GF-D8 (cell line): Measurements from ENCODE around the gene KCTD8.

Experiments
- DNase-seq: peaks from one replicate; lab custom pipeline; 2025; lab: John Stamatoyannopoulos, UW

KCTD8 gene

DNA sequence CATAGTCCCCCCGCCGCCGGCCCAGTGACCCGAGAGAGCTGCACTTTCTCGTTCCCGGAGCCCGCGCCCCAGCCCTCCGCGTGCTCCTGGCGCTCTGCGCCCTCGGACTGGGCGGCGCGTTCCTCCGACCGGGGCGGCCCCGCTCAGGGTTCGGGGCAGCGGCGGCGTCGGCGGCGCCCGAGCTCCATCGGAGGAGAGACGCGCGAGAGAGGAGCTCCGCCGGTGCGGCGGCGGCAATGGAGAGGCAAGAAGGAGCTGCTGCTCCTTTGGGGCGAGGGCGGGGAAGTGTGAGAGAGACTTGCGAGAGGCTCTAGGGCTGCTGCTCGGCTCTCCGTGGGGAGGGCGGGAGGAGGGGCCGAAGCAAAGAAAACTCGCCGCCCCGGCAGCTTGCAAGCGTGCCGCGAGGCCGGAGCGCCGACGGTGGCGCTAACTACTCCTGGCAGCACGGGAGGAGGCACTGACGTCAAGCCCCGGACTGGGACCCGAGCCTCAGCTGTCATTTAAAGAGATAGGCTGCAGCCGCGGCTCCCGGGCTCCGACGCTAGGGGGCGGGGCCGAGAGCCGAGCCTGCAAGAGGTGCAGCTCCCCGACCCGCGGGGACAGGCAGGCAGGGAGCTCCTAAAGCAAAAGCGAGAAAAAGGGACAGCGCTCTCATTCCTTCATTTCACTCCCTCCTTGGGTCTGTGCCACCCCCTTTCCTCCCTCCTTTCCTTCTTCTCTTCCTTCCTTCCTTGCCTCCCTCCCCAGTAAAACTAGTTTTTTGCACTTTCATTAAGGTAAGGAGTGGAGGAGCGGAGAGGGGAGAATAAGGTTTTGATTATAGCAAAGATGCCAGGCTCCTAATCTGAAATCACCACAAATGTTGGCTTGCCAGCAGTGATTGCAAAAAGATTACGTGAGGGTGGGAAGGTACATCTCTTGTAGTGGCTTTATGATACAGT lies at the start of gene KCTD8:
TSS of gene KCTD8 (minus strand) at position 289 of the 941 bp plus-strand sequence.
- DNase-seq, result no peak

DNA sequence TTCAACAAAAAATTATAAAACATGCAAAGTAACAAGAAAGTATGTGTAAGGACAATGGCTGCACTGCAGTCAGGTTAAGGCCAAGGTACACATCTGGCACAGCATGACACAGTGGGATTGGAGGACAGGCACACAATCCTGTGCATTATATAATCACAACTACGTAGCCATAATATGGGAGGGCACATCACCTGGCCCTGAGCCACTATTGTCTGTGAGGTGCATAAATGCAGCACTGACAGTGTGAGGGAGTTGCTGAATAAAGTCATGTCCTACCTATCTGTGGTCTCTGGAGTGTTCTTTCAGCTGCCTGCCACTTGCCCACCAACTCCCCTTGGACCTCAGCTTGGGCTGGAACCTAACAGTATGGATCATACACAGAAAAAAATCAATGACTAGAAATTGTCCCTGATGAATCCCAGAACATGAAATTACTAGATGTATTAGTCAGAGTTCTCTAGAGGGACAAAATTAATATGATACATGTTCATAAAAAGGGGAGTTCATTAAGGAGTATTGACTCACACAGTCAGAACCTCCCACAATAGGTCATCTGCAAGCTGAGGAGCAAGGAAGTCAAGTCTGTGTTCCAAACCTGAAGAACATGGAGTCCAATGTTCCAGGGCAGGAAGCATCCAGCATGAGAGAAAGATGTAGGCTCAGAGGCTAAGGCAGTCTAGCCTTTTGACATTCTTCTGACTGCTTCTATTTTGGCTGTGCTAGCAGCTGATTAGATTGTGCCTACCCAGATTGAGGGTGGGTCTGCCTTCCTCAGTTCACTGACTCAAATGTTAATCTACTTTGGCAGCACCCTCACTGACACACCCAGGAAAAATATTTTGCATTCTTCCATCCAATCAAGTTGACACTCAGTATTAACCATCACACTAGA lies 46.4 kb upstream of the KCTD8 start:
- no peak for DNase-seq

DNA sequence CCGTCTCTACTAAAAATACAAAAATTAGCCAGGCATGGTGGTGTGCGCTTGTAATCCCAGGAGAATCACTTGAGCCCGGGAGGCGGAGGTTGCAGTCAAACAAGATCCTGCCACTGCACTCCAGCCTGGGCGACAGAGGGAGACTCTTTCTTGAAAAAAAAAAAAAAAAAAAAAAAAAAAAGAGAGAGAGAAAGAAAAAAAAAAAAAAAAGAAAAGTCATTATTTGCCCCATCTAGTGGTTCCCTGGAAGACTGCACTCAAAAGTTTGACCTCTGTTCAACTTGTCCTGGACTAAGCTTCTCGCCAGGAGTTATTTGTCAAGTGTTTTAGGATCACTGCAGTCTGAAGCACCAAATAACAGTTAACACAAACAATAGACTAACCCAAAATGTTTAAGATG lies 45.3 kb upstream of the KCTD8 start:
- no peak for DNase-seq

DNA sequence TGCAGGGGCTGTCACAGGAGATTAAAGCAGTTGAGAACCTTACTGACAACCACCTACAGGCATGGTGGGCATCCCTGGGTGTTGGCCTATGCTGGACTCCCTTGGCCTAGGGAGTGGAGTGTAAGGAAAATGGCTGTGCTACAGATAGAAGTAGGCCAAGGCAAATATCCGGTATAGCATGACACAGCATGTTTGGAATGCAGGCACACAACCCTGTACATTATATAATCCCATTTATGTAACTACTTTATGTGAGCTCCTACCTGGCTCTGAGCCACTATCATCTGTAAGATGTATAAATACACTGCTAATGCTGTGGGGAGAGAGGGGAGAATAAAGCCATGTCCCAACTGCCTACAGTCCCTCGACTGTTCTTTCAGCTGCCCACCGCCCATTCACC lies 38.7 kb upstream of the KCTD8 start:
- no peak for DNase-seq

DNA sequence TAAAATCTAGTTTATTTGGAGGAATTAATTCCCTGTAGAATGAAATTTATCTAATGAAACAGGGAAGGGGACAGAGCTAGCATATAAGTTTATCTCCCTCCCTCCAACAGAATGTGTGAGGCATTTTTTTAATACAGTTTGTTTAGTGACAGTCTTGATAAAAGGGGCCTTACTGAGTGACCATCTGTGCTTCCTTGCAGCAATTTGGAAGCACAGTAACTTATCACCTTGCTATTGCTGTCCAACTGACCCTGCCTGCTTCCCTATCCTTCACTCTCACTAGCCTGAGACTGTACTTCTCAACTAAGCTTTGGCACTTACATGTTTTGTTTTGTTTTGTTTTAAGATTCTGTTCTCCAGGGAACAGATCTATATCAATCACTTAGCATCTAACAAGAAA lies 31.1 kb upstream of the KCTD8 start:
- no peak for DNase-seq

DNA sequence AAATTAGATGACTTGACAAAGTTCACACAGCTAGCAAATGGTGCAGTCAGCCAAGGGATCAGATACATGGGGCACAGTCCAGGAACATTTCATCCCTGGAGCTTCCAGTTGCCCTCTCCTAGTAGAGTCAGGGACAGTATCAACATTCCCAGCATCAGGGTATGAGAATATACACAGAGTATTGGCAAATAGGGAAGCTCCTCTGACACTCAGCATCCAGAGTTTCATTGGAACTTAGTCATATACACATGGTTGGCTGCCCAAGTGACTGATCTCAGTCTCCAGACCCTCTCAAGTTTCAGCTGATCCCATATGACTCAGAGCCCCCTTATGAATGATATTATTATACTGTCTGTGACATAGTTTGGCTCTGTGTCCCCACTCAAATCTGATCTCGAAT lies 13.7 kb upstream of the KCTD8 start:
- no peak for DNase-seq

DNA sequence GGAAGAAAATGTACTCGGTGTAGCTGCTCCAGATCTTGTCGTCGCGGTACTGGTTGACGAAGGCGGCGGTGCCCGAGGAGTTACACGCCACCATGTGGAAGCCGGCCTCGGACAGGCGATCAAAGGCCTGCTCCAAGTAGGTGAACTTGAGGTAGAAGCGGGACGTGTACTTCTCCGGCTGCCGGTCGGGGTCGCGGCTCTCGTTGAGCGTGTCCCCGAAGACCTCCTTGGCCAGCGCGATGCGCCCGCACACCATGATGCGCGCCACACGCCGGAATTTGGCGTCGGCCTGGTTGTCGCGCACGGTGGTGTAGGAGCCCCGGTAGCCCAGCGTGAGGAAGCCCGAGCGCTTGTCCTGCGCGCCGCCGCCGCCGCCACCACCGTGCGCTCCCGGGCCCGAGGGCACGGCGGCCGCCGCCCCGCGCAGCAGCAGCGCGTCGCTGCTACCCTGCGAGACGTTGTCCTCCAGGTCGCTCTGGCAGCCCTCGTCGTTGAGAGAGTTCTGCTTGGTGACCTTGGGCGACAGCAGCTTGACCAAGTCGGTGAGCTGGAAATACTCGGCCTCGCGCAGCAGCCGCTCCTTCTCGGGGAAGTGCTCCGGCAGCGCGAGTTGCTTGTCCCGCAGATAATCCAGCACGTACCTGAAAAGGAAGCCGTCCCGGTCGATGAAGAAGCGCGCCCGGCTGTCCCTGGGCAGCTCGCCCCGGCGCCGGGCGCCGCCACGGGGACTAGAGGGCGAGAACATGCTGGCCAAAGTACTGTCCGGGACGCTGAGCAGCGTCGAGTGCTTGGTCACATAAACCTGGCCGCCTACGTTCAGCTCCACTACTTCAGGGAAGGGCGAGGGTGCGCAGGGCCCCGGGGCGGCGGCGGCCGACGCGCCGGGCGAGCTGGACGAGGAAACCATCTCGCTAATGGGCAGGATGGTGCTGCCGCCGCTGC lies 775 bp downstream of the KCTD8 start:
- no peak for DNase-seq

DNA sequence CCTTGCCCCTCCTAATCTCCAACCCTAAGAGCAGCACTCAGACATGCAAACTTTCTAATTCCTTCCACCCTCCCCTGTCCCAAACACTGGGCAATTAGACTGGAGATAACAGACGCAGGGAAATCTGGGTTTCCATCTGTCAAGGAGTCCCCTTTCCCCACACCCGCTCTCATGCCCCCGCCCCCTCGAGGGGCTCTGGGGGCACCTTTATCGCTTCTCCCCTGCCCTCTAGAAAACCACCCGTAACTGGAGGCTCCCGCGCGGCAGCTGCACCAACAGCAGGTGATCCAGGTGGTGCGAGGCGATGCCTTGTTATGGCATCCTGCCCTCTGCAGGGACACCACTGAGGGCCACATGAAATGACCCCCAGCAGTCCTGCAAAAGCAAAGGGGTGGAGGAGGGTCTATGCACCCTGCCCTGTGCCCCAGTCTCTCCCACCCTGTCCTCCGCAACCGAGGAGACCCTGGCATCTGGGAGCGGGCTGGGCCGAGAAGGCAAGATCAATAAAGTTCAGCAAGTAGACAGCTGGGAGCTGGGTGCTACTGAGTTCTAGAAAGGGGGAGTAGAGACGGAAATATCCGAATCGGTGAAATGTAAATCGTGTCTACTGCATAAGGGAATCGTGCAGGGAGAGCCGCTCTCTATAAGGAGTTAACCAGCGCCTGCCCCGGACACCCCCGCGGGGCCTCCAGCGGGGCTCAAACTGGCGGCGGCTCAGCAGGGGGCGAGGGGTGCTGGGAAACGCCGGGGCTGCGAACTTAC lies 1.6 kb downstream of the KCTD8 start:
- DNase-seq, result no peak

DNA sequence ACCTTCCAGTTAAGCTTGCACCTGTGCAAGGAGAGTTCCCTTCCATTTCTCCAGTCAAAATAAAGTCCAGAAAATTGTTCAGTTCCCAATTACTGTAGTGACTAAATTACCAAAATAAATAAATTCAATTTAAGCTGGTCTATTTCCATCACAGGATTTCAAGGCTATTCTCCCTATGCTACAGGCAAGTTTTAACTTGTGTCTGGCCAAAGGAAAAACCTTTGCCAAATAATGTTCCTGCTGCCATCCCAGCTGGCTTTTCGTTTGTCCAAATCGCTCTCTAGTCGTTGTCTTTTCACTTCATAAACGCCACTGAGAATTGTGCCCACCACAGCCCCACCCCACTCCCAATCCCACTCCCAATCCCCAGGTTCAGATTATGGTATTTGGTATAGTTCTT lies 2.4 kb downstream of the KCTD8 start:
- DNase-seq, result no peak

DNA sequence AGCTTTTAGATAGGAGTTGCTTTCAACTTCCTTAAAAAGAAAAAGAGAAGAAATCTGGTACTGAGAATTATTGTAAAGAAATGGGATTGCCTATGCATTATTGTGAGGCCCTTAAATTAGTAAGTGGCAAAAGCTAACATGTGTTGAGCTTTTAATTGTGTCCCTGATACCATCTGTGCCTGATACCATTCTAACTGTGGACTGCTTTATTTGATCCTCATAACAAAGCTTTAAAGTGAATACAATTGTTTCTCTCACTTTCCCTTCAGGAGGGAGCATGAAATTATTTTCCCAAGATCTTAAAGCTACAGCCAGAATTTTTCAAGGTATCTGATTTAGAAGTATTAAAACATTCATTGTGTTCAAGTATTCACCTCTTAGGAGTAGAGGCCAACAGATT lies 9.9 kb downstream of the KCTD8 start:
- DNase-seq, result no peak

DNA sequence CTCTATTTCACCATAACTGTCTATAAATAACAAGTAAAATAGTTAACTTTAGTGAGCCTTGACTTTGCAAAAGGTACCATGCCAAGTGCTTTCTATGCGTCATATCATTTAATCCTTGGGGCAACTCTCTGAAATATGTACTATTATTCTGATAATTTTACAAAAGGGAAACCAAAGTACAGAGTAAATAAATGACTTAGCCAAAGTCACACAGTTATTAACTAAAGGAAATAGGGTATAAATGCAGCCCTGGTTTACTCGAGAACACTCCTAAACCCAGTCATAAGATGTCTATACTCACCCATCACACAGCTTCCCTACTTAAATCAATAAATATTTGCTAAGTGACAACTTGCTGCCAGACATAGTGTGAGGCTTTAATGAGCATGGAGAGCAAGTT lies 14.4 kb downstream of the KCTD8 start:
- DNase-seq, result no peak

DNA sequence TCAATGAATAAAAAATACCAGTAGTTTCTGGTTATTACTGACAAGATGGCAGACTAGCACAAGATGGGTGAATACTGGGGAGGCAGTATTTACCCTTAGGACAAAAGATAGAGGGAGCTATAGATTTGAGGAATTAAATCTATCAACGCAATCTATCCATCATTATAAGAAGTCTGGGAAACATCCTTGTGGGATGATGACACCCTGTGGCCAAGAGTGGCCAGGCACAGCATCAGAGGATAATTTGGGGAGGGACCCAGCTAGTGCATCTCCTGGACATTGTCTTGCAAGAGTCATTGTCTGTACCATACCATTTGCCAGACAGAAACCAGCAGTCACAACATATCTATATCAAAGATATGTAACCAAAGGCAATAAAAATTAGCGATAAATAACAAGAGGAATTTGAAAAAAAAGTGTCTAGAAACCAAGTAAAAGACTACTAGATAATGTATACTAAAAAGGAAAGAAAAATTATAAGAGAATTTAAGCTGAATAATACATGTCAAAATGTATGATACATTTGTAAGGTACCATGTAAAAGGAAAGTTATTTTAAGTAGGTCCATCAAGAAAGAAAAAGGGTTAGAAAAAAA lies 22.9 kb downstream of the KCTD8 start:
- DNase-seq, result no peak

DNA sequence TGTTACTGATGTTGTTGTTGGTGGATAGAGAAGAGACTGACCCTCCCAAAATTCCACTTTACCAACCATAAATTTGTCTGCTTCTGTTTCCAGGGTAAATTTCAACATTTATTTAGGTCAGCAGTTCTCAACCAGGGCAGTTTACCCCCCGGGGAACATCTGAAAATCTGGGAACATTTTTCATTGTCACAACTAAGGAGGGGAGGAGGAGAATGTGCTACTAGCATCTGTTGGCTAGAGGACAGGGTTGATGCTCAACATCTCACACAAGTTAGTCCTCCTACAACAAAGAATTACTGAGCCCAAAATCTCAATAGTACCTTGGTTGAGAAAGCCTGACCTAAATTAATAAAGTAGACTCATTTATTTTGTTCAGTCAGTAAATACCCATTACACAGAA lies 25.7 kb downstream of the KCTD8 start:
- no peak for DNase-seq

DNA sequence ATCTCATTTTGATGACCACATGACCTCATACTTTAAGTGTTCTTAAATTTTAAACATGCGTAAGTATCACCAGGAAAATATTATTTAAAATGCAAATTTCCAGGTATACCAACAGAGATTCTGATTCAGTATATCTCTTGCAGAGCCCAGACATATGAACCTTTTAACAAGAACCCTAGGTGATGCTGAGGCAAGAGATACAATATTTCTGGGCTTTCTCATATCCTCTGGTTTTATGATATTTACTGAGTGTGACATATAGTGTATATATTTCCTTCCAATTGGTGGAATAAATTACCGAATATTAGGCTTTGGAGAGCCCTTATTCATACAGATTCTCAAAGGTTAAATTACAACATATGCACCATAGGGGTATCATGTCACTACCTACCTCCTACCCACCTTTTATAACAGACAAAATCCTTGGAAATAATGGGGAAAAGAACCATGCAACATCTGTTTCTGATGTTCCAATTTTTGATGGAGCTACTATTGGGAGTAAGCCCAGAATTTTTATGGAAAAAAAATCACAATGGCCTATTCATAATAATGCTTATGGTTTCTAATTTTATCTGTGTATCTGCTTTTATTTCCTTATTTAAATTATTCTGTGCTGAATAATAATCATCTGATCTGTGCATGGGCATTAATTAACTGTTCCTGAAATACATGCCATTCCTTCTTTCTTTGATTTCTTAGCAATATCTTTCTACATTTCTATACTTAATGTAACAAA lies 27.1 kb downstream of the KCTD8 start:
- DNase-seq, result no peak

DNA sequence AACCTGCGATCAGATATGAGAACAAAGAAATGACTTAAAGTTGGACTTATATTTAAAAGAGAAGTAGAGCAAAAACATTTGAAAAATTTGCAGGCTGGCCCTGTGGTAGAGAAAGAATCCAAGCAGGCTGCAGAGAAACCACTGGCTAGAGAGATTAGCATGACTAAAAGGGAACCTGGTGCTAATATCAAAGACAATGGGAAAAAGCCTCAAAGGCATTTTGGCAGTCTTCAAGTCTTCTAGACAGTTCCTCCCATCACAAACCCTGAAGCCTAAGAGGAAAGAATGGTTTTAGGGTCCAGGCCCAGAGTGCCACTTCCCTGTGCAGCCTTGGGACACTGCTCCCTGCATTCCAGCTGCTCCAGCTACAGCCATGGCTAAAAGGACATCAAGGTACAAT lies 33.4 kb downstream of the KCTD8 start:
- DNase-seq, result no peak

DNA sequence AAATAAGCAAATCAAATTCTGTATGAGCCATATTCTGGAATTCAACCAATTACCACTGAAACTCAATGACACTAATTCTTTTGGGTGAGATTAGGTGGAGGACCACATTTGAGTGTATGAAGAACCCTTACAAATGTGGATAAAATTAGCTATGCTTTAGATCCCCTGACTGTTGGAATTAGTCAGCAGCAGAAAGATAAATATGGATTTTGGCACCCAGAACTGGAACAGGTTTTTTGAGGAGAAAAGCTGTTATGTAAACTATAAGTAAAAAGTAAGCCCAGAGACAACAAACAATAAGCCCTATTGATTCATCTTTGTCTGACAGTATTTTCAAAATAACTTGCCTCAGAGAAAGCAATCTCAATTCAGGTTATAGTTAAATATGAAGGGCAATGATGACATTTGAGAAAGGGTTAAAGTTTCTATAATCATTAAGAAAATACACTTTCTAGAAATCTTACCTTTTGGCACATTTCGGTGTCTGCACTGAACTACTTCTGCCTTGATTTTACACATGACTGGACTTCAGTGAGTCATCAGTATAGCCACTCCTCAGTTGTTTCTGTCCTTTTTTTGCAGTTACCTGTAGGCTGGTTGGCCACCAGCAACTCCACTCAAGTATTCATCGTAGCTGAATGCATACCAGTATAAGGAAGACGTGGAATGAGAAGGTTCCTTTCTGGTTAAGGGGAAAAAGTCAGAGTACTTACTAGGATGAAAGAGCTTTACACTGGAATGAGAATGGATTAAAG lies 80.0 kb downstream of the KCTD8 start:
- DNase-seq, result no peak

DNA sequence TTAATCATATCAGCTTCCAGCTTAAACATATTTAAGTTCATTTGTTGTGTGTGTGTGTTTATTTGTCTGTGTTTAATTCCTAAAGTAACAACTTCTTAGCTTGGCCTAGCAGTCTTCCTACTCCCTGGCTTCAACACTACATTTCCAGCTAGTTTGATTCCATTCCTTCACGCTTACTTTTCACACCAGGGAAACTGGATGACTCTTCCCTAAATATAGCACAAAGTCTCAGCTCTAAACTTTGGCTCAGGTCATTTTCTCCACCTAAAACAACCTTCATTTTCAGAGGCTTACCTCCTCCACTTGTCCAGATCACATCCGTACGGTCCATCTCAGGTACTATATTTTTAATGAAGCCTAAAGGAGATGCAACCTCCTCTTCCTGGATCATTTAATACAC lies 94.4 kb downstream of the KCTD8 start:
- DNase-seq, result no peak

DNA sequence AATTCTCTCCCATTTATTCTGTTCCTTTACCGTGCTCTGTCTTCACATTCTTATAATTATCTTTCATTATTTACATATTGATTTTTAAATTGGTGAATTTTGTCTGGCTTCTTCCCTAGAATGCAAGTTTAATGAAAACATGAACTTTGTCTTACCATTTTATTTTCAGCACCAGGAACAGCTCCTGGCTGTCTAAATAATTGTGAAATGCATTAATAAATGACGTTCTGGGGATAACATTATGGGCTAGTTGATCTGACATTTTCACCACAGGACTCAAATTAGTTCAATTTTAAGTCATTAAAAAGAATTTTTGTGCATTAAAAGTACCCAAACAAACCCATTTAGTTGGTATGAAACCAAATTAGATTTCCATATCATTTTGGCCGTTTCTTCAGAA lies 97.5 kb downstream of the KCTD8 start:
- no peak for DNase-seq

DNA sequence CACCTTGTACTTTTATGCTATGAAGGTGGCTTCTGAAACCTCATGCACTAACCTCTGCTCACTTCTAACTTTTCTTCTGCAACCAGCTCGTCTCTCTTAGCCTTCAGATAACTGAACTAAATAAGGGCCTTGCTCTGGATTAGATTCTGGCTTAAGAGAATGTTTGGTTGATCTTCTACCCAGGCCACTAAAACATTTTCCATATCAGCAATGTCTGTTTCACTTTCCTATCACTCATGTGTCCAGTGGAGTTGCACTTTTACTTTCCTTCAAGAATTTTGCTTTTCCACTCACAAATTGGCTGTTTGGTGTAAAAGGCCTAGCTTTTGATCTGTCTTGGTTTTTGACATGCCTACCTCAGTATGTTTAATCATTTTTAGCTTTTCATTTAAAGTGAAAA lies 105.8 kb downstream of the KCTD8 start:
- DNase-seq, result no peak
